ENCODE results near the gene HSF4.

Gene HSF4

GRCh38 chr16:67204076-67204475 is 39.5 kb downstream of the HSF4 start:
- no peak for DNase-seq

GRCh38 chr16:67206129-67206837 is 41.7 kb downstream of the HSF4 start:
- DNase-seq, result no peak

- DNase-seq, result no peak
Measured at GRCh38 chr16:67206838-67207248, 42.3 kb downstream of the HSF4 start.

- no peak for DNase-seq
Measured at GRCh38 chr16:67207249-67208091, 42.9 kb downstream of the HSF4 start.

GRCh38 chr16:67208154-67208896 is 43.8 kb downstream of the HSF4 start:
- no peak for DNase-seq

- no peak for DNase-seq
Measured at GRCh38 chr16:67209565-67209964, 45.0 kb downstream of the HSF4 start.

GRCh38 chr16:67210069-67210937 is 45.8 kb downstream of the HSF4 start:
- DNase-seq, result no peak

- no peak for DNase-seq
Measured at GRCh38 chr16:67211674-67212073, 47.1 kb downstream of the HSF4 start.

GRCh38 chr16:67212766-67213165 is 48.2 kb downstream of the HSF4 start:
- DNase-seq, result no peak

- DNase-seq, result no peak
Measured at GRCh38 chr16:67213197-67214019, 48.9 kb downstream of the HSF4 start.

GRCh38 chr16:67215706-67216105 is 51.2 kb downstream of the HSF4 start:
- no peak for DNase-seq

GRCh38 chr16:67216612-67217490 is 52.3 kb downstream of the HSF4 start:
- no peak for DNase-seq

Measured in NCI-H2171 treated with DMSO at 0.1 percent for 48 hours (cell line).